Mononuclear cell (primary cell): ENCODE data around the gene NUMB. TPM values are rescaled to one million over a fixed set of nuclear protein-coding genes. Genes with fewer than 3 reads are reported as not detected.

Experiments used
- H3K27me3 ChIP-seq: 2 replicates; pipeline ENCODE4 v1.6.0; 2011; ENCODE audit warnings: low read length, control low read depth; ENCODE audit not compliant: insufficient read depth
- H3K4me1 ChIP-seq: 2 replicates; pipeline ENCODE4 v1.5.1; 2011; ENCODE audit warnings: mild to moderate bottlenecking, low read length, control low read depth; ENCODE audit not compliant: insufficient read depth
- H3K4me3 ChIP-seq: 2 replicates; pipeline ENCODE4 v1.5.1; 2011; ENCODE audit warnings: mild to moderate bottlenecking, low read length, moderate library complexity
- H3K9me3 ChIP-seq: 2 replicates; pipeline ENCODE4 v1.5.1; 2011; ENCODE audit warnings: low read depth, mild to moderate bottlenecking, control low read depth, low read length
- total RNA-seq: library from RNA; depleted of rRNA; stranded (reverse); fragments of >200 nt; gene quantifications from one replicate; pipeline ENCODE4 v1.2.3, GENCODE V29; 2012

The NUMB gene
- total RNA-seq, 1 donor = 41.1 TPM

GRCh38 chr14:73241481-73242165 lies 216.7 kb downstream of the NUMB start:
- Histone ChIP-seq H3K27me3 (peaks cover 35% of the 10 kb centered on the region), H3K4me3 (no peak overlapping the region), H3K9me3 (no peaks in the 10 kb centered on the region), H3K4me1 (peaks cover 67% of the 10 kb centered on the region)

GRCh38 chr14:73240816-73241480 lies 217.4 kb downstream of the NUMB start:
- H3K27me3 ChIP-seq = peaks cover 41% of the 10 kb centered on the region
- no peak overlapping the region for H3K4me3 ChIP-seq
- H3K9me3 ChIP-seq = no peaks in the 10 kb centered on the region
- peaks cover 61% of the 10 kb centered on the region for H3K4me1 ChIP-seq

GRCh38 chr14:73239393-73240241 lies 218.7 kb downstream of the NUMB start:
- H3K4me1 ChIP-seq = peaks cover 49% of the 10 kb centered on the region
- no peak overlapping the region for H3K4me3 ChIP-seq
- no peaks in the 10 kb centered on the region for H3K9me3 ChIP-seq
- peaks cover 54% of the 10 kb centered on the region for H3K27me3 ChIP-seq

GRCh38 chr14:73238941-73239340 lies 219.4 kb downstream of the NUMB start:
- H3K9me3 ChIP-seq = no peaks in the 10 kb centered on the region
- peaks cover 49% of the 10 kb centered on the region for H3K4me1 ChIP-seq
- H3K27me3 ChIP-seq = peaks cover 59% of the 10 kb centered on the region
- no peak overlapping the region for H3K4me3 ChIP-seq

- H3K4me1 ChIP-seq = peaks cover 49% of the 10 kb centered on the region
- H3K4me3 ChIP-seq = no peak overlapping the region
- H3K9me3 ChIP-seq = no peaks in the 10 kb centered on the region
- peaks cover 61% of the 10 kb centered on the region for H3K27me3 ChIP-seq
Measured at GRCh38 chr14:73238424-73238852, 219.9 kb downstream of the NUMB start.

- peaks cover 61% of the 10 kb centered on the region for H3K27me3 ChIP-seq
- H3K4me3 ChIP-seq = no peak overlapping the region
- H3K4me1 ChIP-seq = peaks cover 47% of the 10 kb centered on the region
- no peaks in the 10 kb centered on the region for H3K9me3 ChIP-seq
Measured at GRCh38 chr14:73237786-73238423, 220.4 kb downstream of the NUMB start.

- Histone ChIP-seq H3K4me3 (no peak within 1 kb of the TSS), H3K27me3 (peaks cover 64% of the 10 kb centered on the region), H3K9me3 (no peaks in the 10 kb centered on the region), H3K4me1 (peaks cover 45% of the 10 kb centered on the region)
Measured at GRCh38 chr14:73237219-73237785, 221.0 kb downstream of the NUMB start, which contains the start of gene PAPLN. Gene PAPLN (plus strand): TSS chr14:73237506. CDS start chr14:73239779, 2,273 bp downstream.

GRCh38 chr14:73236752-73237218 lies 221.6 kb downstream of the NUMB start:
- Histone ChIP-seq H3K27me3 (peaks cover 65% of the 10 kb centered on the region), H3K4me3 (no peak overlapping the region), H3K4me1 (peaks cover 43% of the 10 kb centered on the region), H3K9me3 (no peaks in the 10 kb centered on the region)

GRCh38 chr14:73236157-73236556 lies 222.2 kb downstream of the NUMB start:
- Histone ChIP-seq H3K4me1 (peaks cover 37% of the 10 kb centered on the region), H3K27me3 (peaks cover 65% of the 10 kb centered on the region), H3K9me3 (no peaks in the 10 kb centered on the region), H3K4me3 (no peak overlapping the region)

- Histone ChIP-seq H3K27me3 (peaks cover 65% of the 10 kb centered on the region), H3K4me3 (no peak overlapping the region), H3K4me1 (peaks cover 32% of the 10 kb centered on the region), H3K9me3 (no peaks in the 10 kb centered on the region)
Measured at GRCh38 chr14:73235531-73236155, 222.7 kb downstream of the NUMB start.

GRCh38 chr14:73234586-73235394 lies 223.6 kb downstream of the NUMB start:
- Histone ChIP-seq H3K27me3 (peaks cover 58% of the 10 kb centered on the region), H3K9me3 (no peaks in the 10 kb centered on the region)

GRCh38 chr14:73234029-73234428 lies 224.3 kb downstream of the NUMB start:
- Histone ChIP-seq H3K27me3 (peaks cover 51% of the 10 kb centered on the region), H3K4me3 (no peak overlapping the region), H3K4me1 (peaks cover 18% of the 10 kb centered on the region), H3K9me3 (no peaks in the 10 kb centered on the region)

More at GRCh38 chr14:73234586-73235394, 223.6 kb downstream of the NUMB start:
- Histone ChIP-seq H3K4me1 (peaks cover 23% of the 10 kb centered on the region), H3K4me3 (no peak overlapping the region)

GRCh38 chr14:73233564-73233963 lies 224.8 kb downstream of the NUMB start:
- no peaks in the 10 kb centered on the region for H3K9me3 ChIP-seq
- peaks cover 18% of the 10 kb centered on the region for H3K4me1 ChIP-seq
- H3K4me3 ChIP-seq = no peak overlapping the region
- peaks cover 46% of the 10 kb centered on the region for H3K27me3 ChIP-seq
